A549 (cell line): ENCODE data around the gene GRK5. TPM values are rescaled to one million over a fixed set of nuclear protein-coding genes. Genes with fewer than 3 reads are reported as not detected.

ENCODE experiments used
- ATOH8 ChIP-seq: fragments of 250-450 bp; sonication (Bioruptor Pico); IDR thresholded peaks from 2 replicates; pipeline ENCODE4 v1.5.0; 2020; ENCODE audit warnings: low read depth, mild to moderate bottlenecking, moderate library complexity
- BHLHE40 ChIP-seq: IDR thresholded peaks from 2 replicates; pipeline ENCODE4 v1.6.1; 2012; ENCODE audit warnings: low read depth, low read length, inconsistent platforms
- CEBPB ChIP-seq, 2 experiments: fragments of >200 bp in 1 of 2; sonication (Bioruptor Twin) in 1 of 2; formaldehyde crosslinking in 1 of 2; IDR thresholded peaks; 2 replicates each; pipeline ENCODE4 v1.6.1; 2012 to 2016
- EHF ChIP-seq: fragments of 250-450 bp; sonication (Bioruptor Pico); IDR thresholded peaks from 2 replicates; pipeline ENCODE4 v1.5.0; 2020; ENCODE audit warnings: mild to moderate bottlenecking
- EHMT2 ChIP-seq: fragments of 200-600 bp; sonication (generic); IDR thresholded peaks from 2 replicates; pipeline ENCODE4 v1.6.1; 2016; ENCODE audit warnings: antibody characterized with exemption, low read depth, mild to moderate bottlenecking, moderate library complexity
- ELK1 ChIP-seq: fragments of 150-350 bp; IDR thresholded peaks from 2 replicates; pipeline ENCODE4 v1.6.1; 2014; ENCODE audit warnings: low read depth, mild to moderate bottlenecking, low read length
- EP300 ChIP-seq, 2 experiments: fragments of >200 bp; sonication (Bioruptor Twin); formaldehyde crosslinking; IDR thresholded peaks; 2 replicates in 1 of 2; 3 replicates in 1 of 2; pipeline ENCODE4 v1.6.1; 2016 to 2017
- ESRRA ChIP-seq: fragments of 150-350 bp; IDR thresholded peaks from 2 replicates; pipeline ENCODE4 v1.6.1; 2014; ENCODE audit warnings: mild to moderate bottlenecking, low read length, borderline replicate concordance
- FOSB ChIP-seq: fragments of 250-450 bp; sonication (Bioruptor Pico); IDR thresholded peaks from 2 replicates; pipeline ENCODE4 v1.5.0; 2020; ENCODE audit warnings: mild to moderate bottlenecking, moderate library complexity
- FOSL2 ChIP-seq, 2 experiments: fragments of 450-650 bp in 1 of 2; fragments of >200 bp in 1 of 2; sonication (Bioruptor Twin) in 1 of 2; formaldehyde crosslinking; IDR thresholded peaks; 2 replicates each; pipeline versions ENCODE4 v1.5.0 to v1.6.1; 2016 to 2020; ENCODE audit warnings: mild to moderate bottlenecking in 1 of 2, moderate library complexity in 1 of 2
- GATA3 ChIP-seq: IDR thresholded peaks from 2 replicates; pipeline ENCODE4 v1.6.1; 2012; ENCODE audit warnings: borderline replicate concordance
- HEYL ChIP-seq: fragments of 250-450 bp; sonication (Bioruptor Pico); IDR thresholded peaks from 2 replicates; pipeline ENCODE4 v1.8.0; 2021; ENCODE audit warnings: mild to moderate bottlenecking, moderate library complexity
- HMGXB4 ChIP-seq: fragments of 250-450 bp; sonication (Bioruptor Pico); IDR thresholded peaks from 2 replicates; pipeline ENCODE4 v1.5.0; 2021; ENCODE audit warnings: mild to moderate bottlenecking, moderate library complexity, borderline replicate concordance
- JUN ChIP-seq, 2 experiments: fragments of >200 bp; sonication (Bioruptor Twin); formaldehyde crosslinking; IDR thresholded peaks; 2 replicates in 1 of 2; 3 replicates in 1 of 2; pipeline ENCODE4 v1.6.1; 2016 to 2017
- JUNB ChIP-seq: fragments of >200 bp; sonication (Bioruptor Twin); formaldehyde crosslinking; IDR thresholded peaks from 2 replicates; pipeline ENCODE4 v1.6.1; 2016
- KDM5A ChIP-seq: fragments of 200-600 bp; sonication (generic); IDR thresholded peaks from 2 replicates; pipeline ENCODE4 v1.6.1; 2016; ENCODE audit warnings: antibody characterized with exemption, mild to moderate bottlenecking
- MAZ ChIP-seq: fragments of 150-350 bp; IDR thresholded peaks from 2 replicates; pipeline ENCODE4 v1.6.1; 2014; ENCODE audit warnings: antibody characterized with exemption, low read depth, low read length, borderline replicate concordance
- NFE2L2 ChIP-seq: fragments of 150-350 bp; conservative IDR thresholded peaks from 2 replicates; pipeline ENCODE4 v1.6.1; 2014; ENCODE audit warnings: low read length
- NPAS2 ChIP-seq: fragments of 250-450 bp; sonication (Bioruptor Pico); IDR thresholded peaks from 2 replicates; pipeline ENCODE4 v1.8.0; 2022; ENCODE audit warnings: mild to moderate bottlenecking, moderate library complexity, borderline replicate concordance
- NR3C1 ChIP-seq: fragments of >200 bp; sonication (Bioruptor Twin); formaldehyde crosslinking; IDR thresholded peaks from 3 replicates; pipeline ENCODE4 v1.6.1; 2017
- PBX3 ChIP-seq: IDR thresholded peaks from 2 replicates; pipeline ENCODE4 v1.6.1; 2012
- PHF8 ChIP-seq: fragments of 200-600 bp; sonication (generic); IDR thresholded peaks from 2 replicates; pipeline ENCODE4 v1.6.1; 2016; ENCODE audit warnings: low read depth, mild to moderate bottlenecking, antibody characterized with exemption, moderate library complexity, borderline replicate concordance
- POLR2A ChIP-seq: IDR thresholded peaks from 2 replicates; pipeline ENCODE4 v1.6.1; 2012; ENCODE audit warnings: mild to moderate bottlenecking, low read length
- RARB ChIP-seq: fragments of 250-450 bp; sonication (Bioruptor Pico); IDR thresholded peaks from 2 replicates; pipeline ENCODE4 v1.8.0; 2021; ENCODE audit warnings: mild to moderate bottlenecking, moderate library complexity
- RCOR1 ChIP-seq: fragments of 150-350 bp; IDR thresholded peaks from 2 replicates; pipeline ENCODE4 v1.6.1; 2014; ENCODE audit warnings: antibody characterized with exemption, low read length, low read depth
- RFX5 ChIP-seq: fragments of 450-650 bp; IDR thresholded peaks from 2 replicates; pipeline ENCODE4 v1.7.1; 2014; ENCODE audit warnings: antibody characterized with exemption, mild to moderate bottlenecking, moderate library complexity
- RNF2 ChIP-seq: fragments of 200-600 bp; sonication (generic); IDR thresholded peaks from 2 replicates; pipeline ENCODE4 v1.6.1; 2016; ENCODE audit warnings: low read depth, mild to moderate bottlenecking, antibody characterized with exemption, moderate library complexity, borderline replicate concordance
- SREBF2 ChIP-seq: fragments of 450-650 bp; IDR thresholded peaks from 2 replicates; pipeline ENCODE4 v1.6.1; 2014; ENCODE audit warnings: mild to moderate bottlenecking, moderate library complexity
- TP53 ChIP-seq: fragments of 250-450 bp; sonication (Bioruptor Pico); IDR thresholded peaks from 2 replicates; pipeline ENCODE4 v1.5.0; 2021; ENCODE audit warnings: mild to moderate bottlenecking, moderate library complexity
- USF2 ChIP-seq: fragments of 450-650 bp; IDR thresholded peaks from 2 replicates; pipeline ENCODE4 v1.6.1; 2014; ENCODE audit warnings: antibody characterized with exemption
- ZNF302 ChIP-seq: fragments of 250-450 bp; sonication (Bioruptor Pico); IDR thresholded peaks from 2 replicates; pipeline ENCODE4 v1.9.0; 2021; ENCODE audit warnings: inconsistent platforms, mild to moderate bottlenecking, moderate library complexity
- polyA plus RNA-seq, 4 experiments: library from polyadenylated mRNA; depleted of rRNA in 3 of 4; stranded (reverse); fragments of >200 nt; fragmentation: RNase III in 1 of 4; extraction: RNeasy Plus Mini Kit Qiagen cat#74134 plus additional on column Dnase treatment in 1 of 4; gene quantifications; 2 replicates in 3 of 4; 3 replicates in 1 of 4; pipeline ENCODE4 v1.2.3, GENCODE V29; 2011 to 2017

Gene GRK5
- polyA plus RNA-seq, 2 of the 4 experiments (the other 2 are of a cell fraction): 5.0 to 7.9 TPM

GRCh38 chr10:119316729-119317097 is 109.3 kb downstream of the GRK5 start (continued):
- TF ChIP-seq USF2: peak; percentile 88
- TF ChIP-seq BHLHE40: no peak
- no peak for TF ChIP-seq POLR2A
- TF ChIP-seq ZNF302: peak; percentile 56; the same call in 1 of the 2 replicates
- peak; percentile 92 for TF ChIP-seq HEYL (CRISPR knock-in tag)
- peak; percentile 83 for TF ChIP-seq FOSL2 (IDR thresholded peaks at IDR 0.05)
- TF ChIP-seq FOSL2 (CRISPR knock-in tag; IDR thresholded peaks at IDR 0.05): peak; percentile 96
- TF ChIP-seq CEBPB (IDR thresholded peaks at IDR 0.05): peak in 1 of 2 experiments; percentile 31; a peak in 1 of 4 replicates
- TF ChIP-seq RARB (CRISPR knock-in tag): no peak
- TF ChIP-seq RFX5: no peak
- TF ChIP-seq EHMT2: no peak
- TF ChIP-seq TP53 (CRISPR knock-in tag): no peak; the same call in 1 of the 2 replicates
- TF ChIP-seq NPAS2: no peak
- no peak for TF ChIP-seq ELK1
- TF ChIP-seq RNF2: no peak
- TF ChIP-seq JUNB: peak; percentile 83
- TF ChIP-seq NFE2L2: no peak
- TF ChIP-seq EP300 (IDR thresholded peaks at IDR 0.05): 0 out of 5 replicates have a peak, but pooled peaks of 1 of the 2 experiments have one; percentile 13
- TF ChIP-seq MAZ: no peak
- peak; percentile 48; the same call in 1 of the 2 replicates for TF ChIP-seq ATOH8 (CRISPR knock-in tag)
- TF ChIP-seq EHF (CRISPR knock-in tag): peak; percentile 86; the same call in 1 of the 2 replicates
- TF ChIP-seq GATA3: peak; percentile 32; the same call in 1 of the 2 replicates
- TF ChIP-seq KDM5A: no peak
- TF ChIP-seq RCOR1: no peak
- no peak for TF ChIP-seq ESRRA
- no peak for TF ChIP-seq PBX3
- no peak for TF ChIP-seq FOSB
- TF ChIP-seq HMGXB4 (CRISPR knock-in tag): no peak
- TF ChIP-seq NR3C1: no peak
- TF ChIP-seq SREBF2: no peak
- TF ChIP-seq PHF8: no peak
- peak; percentile 70 to 72; a peak in 3 of 5 replicates for TF ChIP-seq JUN (IDR thresholded peaks at IDR 0.05)
